Astrocyte of the hippocampus (primary cell): Measurements from ENCODE around the gene UTP18.
"Not testable (repeated sequence)": the region's sequence is repeated elsewhere in the genome, so short reads cannot be mapped to it uniquely, and the experiment has no call there.

Experiments
- DNase-seq: peaks from one replicate; pipeline ENCODE4 v3.0.0; 2011; ENCODE audit warnings: low read depth, low spot score

The UTP18 gene

DNA sequence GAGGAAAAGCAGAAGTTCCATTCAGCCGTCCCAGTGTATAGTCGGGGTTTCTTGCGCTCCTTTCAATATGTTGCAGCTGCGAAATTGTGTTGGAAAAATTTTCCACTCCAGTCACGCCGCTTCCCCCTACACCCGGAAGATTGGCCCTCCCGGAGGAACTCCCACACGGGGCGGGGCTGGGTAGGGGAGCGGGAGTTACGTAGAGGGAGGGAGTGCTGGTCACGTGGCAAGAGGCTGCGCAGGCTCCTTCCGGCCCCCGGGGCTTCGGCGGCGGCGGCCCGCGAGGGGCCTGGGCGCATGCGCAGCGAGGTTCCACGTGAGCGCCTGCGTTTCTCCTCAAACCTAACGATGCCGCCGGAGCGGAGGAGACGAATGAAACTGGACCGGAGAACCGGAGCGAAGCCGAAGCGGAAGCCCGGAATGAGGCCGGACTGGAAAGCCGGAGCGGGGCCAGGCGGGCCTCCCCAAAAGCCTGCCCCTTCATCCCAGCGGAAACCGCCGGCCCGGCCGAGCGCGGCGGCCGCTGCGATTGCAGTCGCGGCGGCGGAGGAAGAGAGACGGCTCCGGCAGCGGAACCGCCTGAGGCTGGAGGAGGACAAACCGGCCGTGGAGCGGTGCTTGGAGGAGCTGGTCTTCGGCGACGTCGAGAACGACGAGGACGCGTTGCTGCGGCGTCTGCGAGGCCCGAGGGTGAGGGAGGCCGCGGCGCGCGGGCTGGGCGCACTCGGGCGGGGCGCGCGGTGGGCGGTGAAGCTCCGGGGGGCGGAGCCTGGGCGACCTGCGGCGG lies at the start of gene UTP18:
Gene UTP18, plus strand, starts transcription at position 310 of the 787 bp plus-strand sequence. Its CDS starts 39 bp downstream, at position 349.
- peak; percentile 99 for DNase-seq

DNA sequence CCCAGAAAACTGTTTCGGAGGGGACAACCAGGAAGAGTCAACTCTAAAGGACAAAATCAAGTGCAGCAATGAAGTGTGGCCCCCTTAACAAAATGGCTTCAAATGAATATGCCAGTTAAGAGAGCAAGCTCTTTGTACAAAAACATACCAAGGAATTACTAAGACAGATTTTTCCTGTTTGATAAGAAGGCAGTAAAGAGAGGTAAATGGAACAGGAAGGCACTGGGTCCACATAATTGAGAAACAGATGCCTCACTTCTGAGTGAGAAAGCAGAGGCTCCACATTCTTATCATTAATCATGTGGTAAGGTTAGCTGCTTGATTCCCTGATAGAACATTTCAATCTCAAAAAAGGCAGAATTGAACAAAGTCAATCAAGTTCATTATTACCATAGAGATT lies 45.4 kb upstream of the UTP18 start:
- no peak for DNase-seq

DNA sequence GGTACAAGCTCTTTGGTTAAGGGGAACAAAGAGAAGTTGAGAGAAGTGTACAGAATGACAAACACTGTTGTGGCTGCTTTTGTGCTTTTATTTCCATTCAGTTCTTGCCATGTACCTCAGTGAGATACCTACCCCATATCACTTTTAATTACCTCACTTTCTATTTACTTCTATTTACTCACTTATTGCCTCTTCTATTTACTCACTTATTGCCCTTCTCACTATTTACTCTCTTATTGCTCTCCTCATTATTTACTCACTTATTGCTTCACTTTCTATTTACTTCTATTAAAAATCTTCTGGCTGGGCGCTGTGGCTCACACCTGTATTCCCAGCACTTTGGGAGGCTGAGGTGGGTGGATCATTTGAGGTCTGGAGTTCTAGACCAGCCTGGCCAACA lies 42.4 kb upstream of the UTP18 start:
- no peak for DNase-seq

DNA sequence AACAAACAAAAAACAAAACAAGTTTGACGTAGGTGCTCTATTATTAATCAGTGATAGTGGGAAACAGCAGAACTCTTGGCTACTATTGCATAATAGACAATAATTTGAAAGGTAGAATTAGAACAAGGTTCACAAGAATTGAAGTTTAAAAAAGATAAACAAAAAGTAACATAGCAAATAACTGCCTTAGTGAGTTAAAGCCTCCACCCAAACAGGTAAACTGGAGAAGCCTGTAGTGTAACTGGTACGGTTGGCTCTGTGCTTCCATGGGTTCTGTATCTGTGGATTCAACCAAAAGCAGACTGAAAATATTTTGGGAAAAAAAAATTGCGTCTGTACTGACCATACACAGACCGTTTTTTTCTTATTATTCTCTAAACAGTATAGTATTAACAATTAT lies 39.0 kb upstream of the UTP18 start:
- DNase-seq = no peak

DNA sequence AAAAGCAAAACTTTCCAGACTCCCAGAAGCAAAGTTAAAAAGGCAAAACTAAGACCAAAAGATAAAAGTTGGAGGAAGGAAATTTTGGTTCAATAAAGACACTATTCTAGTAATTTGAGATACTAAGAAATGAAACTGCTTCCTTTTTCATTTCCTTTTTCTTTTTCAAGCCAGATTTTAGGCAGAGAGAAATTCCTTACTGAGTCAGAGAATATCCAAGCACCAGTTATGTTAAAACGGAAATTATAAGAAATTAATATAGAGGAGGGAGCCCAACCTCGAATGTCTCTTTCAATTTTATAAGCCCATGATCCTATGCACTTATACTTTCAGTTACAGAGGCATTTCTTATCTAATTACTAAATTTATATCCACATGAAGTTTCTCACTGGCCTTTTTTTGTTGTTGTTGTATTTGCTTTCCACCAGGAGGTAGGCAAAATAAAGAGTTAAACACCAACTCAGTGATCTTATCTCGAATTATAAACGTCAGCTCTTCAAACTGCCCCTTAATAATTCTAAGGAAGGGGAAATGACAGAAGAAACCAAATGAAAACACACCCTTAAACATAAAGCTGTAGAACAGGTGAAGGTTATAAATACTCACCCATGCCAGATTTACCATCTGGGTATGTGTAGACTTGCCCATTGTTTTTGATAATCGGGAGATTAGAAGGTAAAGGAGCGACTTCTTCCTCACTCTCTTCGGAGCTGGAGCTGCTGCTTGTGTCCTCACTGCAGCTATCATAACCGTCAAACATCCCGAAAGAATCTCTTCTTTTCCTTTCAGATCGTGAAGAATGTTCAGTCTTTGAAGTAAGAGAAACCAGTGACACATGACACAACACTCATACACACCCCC lies 35.7 kb upstream of the UTP18 start:
- no peak for DNase-seq

DNA sequence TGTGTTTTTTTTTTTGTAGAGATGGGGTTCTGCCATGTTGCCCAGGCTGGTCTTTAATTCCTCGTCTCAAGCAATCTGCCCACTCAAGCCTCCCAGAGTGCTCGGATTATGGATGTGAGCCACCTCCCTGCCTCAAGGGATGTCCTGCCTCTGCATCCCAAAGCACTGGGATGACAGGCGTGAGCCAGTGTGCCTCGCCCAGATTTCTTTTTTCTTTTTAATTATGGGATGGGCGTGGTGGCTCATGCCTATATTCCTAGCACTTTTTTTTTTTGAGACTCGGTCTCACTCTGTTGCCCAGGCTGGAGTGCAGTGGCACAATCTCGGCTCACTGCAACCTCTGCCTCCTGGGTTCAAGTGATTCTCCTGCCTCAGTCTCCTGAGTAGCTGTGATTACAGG lies 34.8 kb upstream of the UTP18 start:
- DNase-seq = not testable (repeated sequence)

DNA sequence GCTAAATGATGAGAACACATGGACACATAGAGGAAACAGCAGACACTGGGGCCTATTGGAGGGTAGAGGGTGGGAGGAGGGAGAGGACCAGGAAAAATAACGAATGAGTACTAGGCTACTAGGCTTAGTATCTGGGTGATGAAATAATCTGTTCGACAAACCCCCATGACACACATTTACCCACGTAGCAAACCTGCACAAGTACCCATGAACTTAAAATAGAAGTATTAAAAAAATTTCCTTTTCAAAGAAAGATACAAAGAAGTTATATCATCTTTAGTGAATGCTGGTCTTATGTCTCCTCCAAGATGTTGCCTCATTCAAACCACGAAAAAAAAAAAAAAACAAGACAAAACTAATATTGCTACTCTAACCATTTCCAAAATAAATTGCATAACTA lies 32.2 kb upstream of the UTP18 start:
- DNase-seq = peak; percentile 28

DNA sequence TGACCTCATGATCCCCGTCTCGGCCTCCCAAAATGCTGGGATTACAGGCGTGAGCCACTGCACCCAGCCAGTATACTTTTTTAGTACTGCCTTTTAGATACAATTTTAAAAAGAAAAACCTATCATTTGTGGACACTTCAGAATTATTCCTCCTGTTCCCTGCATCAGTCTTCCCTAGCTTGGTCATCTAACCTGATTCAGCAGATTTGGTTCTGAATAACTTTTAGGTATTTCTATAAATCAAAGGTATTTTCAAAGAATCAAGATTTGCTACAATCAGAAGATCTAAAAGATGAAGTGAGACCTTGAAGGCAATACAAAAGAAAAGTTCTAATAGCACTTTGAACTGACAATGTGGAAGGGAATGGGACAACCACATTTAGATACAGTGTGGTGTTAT lies 30.5 kb upstream of the UTP18 start:
- DNase-seq = no peak

DNA sequence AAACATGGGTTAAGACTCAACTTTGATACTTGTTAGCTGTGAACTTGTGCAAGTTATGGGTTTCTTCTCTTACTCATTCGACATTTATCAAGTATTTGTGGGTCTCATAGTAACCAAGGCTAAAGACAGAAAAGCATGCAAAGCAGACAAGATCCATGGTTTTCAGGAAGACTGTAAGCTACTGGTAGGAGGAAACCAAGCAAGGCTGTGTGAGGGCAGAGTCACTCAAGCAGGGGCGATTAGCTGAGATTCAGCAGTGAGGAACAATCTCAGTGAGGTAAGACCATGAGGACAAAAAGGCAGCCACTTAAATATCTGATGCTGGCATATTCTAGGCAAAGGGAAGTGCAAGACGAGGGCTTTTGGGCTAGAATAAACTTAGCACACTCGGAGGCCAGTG lies 30.0 kb upstream of the UTP18 start:
- no peak for DNase-seq

DNA sequence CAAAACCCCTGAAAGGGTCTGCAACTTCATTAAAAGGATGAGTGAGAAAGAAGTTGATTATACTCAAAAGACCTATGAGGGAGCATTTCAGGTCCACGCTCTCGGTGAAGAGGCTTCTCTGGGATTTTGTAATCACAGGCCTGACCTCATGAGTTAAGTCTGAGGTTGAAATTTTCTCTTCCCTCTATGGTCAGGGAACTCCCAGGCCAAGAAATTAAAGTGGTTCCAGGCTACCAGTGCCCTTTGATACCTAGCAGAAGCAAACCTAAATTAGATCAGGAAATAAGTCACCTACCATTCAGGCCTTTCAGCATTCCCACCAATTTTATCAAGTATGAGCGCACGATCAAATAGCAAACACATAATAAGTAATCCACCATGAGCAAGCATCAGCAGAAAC lies 28.3 kb upstream of the UTP18 start:
- DNase-seq = no peak

DNA sequence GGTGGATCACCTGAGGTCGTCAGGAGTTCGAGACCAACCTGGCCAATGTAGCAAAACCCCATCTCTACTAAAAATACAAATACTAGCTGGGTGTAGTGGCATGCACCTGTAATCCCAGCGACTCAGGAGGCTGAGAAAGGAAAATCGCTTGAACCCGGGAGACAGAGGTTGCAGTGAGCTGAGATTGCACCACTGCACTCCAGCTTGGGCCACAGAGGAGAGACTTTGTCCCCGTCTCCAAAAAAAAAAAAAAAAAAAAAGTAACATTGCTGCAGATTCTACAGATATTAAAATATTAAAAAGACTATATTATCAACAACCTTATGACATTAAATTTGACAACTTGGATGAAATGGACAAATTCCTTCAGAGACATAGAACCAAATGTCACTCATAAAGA lies 26.2 kb upstream of the UTP18 start:
- DNase-seq = no peak

DNA sequence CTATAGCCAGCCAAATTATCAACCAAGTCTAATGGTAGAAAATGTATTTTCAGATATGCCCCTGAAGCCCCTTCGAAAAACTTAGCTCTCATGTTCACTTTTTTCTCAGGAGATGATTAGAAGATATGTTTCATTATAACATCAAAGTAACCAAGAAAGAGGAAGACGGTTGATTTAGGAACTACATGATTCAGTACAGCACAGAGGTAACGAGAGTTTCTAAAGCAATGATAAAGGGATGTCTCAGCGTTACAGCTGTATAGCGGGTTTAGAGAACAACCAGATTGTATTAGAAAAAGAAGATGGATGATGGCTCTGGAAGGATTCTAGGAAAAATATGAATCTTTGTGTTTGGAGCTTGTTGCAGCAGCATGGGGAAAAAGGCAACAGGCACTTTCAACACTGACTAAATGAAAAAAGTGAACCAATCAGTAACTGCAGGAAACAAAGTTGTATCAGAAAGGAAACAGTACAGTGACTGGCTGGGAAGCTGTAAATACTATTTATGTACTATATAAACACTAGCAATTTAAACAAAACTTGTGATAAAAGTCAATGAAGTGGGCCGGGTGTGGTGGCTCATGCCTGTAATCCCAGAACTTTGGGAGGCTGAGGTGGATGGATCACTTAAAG lies 22.0 kb upstream of the UTP18 start:
- no peak for DNase-seq

DNA sequence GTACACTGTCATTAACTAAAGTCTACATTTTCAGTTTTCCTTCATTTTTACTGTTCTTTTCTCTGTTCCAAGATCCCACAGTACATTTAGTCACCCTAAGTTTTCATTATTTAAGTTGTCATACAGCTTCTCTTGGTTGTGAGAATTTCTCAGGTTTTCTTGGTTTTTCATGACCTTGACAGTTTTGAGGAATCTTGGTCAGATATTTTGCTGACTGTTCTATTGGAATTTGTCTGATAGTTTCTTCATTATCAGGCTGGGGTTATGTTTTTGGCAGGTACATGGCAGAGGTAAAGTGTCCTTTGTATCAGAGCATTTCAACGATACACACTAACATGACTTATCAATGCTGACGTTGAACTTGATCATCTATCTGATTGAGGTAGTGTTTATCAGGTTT lies 20.1 kb upstream of the UTP18 start:
- DNase-seq = no peak

DNA sequence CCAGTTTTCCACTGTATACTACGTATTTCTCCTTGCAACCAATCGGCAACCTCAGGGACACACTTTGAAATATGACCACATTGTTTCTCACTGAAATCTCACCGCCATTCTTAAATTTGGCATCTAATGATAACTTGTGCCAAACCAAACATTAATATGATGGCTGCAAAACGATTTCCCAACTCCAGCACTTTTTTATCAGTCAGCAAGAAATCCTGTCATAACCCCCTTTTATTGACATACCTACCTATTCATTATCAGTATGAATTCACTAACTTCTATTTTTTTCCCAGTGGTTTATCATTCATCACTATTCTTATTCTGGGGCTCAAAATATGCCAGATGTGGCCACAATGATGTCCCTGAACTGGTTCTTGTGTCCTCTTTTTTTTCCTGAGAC lies 16.3 kb upstream of the UTP18 start:
- no peak for DNase-seq

DNA sequence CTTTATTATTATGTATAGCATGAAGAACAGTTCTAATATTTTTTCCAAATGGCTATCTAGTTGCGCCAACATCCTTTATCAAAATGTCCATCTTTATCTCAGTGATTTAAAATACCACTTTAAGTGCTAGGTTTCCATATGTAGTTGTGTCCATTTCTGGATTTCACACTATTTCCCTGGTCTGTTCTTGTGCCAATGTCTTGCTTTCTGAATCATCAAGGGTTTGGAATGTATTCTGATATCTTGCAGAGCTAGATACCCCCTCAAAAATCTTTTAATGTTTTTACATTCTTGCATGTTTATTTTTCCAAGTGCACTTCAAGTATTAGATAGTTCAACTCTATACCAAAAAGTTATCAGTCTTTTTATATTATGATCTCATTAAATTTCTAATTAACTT lies 14.8 kb upstream of the UTP18 start:
- peak; percentile 20 for DNase-seq

DNA sequence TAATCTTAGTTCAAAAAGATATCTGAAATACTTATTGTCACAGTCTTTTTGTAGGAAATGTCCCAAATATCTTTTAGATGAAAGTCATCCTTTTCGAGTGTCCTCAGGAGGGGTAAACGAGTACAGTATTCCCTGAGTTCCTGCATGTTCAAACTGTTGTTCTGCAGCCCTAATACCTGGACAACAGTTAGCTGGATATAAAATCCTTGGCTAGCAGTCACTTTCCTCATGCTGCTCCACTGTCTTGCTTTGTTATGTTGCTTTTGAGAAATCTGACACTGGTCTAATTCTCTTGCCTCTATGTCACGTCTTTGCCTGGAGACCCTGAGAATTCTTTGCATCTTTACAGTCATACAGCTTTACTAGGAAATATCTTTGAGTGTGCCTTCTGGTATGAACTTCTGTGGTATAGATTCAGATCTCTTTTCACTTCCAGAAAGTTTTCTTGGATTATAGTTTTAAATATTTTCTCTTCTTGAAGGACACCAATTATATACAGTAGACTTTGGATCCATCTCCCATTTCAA lies 10.0 kb upstream of the UTP18 start:
- DNase-seq = no peak

DNA sequence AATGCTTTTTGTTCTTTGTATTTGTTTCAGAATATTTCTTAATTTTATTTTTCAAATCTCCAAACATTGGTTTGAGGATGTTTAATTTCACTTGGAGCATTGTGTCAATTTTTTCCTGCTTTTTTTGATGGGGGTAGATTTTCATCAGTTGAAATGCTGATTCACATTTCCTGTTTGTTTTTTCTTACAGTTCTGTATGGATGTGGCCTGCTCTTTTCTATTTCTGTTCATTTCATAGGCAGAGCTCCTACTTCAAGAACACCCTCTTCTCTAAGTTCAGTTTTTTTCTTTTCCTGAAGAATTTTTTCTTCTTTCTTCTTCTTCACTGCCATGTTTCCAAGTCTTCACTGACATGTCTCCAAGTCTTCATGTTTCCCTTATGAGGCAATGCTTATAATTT lies 9.3 kb upstream of the UTP18 start:
- no peak for DNase-seq

DNA sequence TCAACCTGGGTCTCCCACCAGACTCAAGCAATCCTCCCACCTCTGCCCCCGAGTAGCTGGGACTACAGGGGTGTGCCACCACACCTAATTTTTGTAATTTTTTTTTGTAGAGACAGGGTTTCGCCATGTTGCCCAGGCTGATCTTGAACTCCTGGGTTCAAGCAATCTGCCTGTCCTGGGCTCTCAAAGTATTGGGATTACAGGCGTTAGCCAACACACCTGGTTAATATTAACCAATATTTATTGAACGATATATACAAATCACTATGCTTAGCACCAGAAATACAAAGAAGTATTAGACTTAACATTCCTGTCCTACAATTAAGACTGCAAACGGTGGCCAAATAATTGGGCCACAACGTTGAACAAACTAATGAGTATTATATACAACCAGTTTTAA lies 4.7 kb upstream of the UTP18 start:
- no peak for DNase-seq

DNA sequence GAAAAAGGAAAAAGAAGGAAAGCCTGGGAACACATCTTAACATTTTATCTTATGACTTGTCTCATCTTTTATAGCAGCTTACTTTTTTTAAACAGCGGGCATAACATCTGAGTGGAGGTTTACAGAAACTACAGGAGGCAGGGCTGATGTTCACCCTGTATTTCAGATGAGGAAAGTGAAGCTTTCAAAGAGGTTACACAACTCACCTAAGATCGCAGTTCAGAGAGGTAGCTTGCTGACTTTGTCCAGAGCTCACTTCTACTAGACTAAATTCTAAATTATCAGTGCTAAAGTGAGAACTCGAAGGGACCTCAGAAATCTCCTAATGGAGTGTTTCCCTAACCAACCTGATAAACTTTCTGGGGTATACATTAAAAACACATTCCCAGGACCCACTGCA lies 4.2 kb upstream of the UTP18 start:
- DNase-seq = no peak

DNA sequence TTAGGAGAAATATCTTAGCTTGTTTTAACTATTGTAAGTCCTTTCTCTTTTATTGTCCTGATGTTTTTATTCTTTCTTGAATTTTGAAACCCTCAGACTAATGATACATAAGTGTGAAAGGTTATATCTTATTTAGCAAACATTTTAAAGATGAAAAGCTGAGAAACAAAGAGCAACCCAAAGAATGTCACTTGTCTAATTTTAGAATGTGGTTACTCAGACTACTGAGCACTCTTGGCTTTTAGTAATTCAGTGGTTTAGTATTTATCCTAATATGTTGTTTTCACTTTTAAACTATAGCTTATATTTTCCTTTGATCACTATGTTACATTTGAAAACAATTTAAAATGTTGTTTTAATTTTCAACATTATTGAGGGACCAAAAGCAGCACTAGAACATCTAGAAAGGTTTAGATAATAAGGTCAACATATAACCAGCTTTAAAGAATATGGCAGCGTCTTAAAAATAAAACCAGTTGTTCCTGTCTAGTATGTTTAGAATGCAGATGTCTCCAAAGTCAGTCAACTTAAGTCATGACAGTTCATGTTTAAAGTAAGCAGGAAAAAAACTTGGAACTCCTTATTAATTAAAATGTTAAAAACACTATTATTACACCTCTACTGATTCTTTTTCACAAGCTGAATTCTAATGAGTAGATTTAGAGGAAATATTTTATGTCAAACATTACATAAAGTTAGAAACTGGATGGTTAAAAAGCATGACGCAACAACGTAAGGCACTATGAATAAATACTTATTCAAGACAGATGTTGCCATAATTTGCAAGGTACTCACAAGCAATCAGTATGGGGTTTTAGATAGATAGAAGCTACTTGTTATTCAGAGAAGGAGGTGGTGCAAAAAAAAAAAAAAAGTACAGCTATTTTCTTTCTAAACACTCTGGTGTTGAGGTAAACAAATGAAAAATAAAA lies 2.9 kb upstream of the UTP18 start:
- DNase-seq = no peak
